ENCODE data around the gene LRRC59. TPM values are rescaled to one million over a fixed set of nuclear protein-coding genes. Genes with fewer than 3 reads are reported as not detected.
A peak's percentile ranks its signal among the peaks of the same experiment; 100 is the strongest.

The LRRC59 gene
- total and polyA plus RNA-seq, 2 experiments from 2014 or later = 105 to 121 TPM

DNA sequence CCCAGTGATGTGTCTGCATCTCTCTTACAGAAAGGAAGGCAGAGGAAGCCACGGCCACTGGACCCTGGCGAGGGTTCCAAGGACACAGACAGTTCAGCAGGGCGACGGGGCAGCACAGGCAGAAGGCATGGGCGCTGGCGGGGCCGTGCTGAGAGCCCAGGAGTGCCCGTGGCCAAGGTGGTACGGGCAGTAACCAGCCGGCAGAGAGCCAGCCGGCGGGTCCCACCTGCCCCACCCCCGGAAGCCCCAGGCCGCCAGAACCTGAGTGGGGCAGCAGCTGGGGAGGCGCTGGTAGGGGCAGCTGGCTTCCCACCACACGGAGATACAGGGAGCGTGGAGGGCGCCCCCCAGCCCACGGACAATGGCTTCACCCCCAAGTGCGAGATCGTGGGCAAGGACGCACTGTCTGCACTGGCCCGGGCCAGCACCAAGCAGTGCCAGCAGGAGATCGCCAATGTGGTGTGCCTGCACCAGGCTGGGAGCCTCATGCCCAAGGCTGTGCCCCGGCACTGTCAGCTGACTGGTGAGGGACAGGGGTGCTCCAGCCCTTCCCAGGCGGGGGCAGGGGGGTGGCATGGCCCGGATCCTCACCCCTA, 43.6 kb downstream of the LRRC59 start:
- Histone ChIP-seq H3K79me2 (peaks cover 13% of the 10 kb centered on the region), H3K27ac (no peak overlapping the region), H3K9me2 (replicated peaks; ENCODE audit: insufficient read depth) (no peaks in the 10 kb centered on the region), H3K4me1 (ENCODE audit: insufficient read depth) (no peaks in the 10 kb centered on the region), H3K9me3 (ENCODE audit: low read depth) (no peaks in the 10 kb centered on the region), H3K27me3 (no peaks in the 10 kb centered on the region), H3K4me3 (no peak overlapping the region), H3K4me2 (no peak overlapping the region), H2AFZ (no peak overlapping the region), H4K20me1 (ENCODE audit: insufficient read depth, poor library complexity, severe bottlenecking) (no peaks in the 10 kb centered on the region), H3K36me3 (replicated peaks; ENCODE audit: insufficient read depth, low read depth) (no peaks in the 10 kb centered on the region)
- DNase-seq (ENCODE audit: low spot score) = no peak
- WGBS (ENCODE audit: low lambda C conversion rate, missing lambda C conversion rate) = 97% methylated on average over 27 of the region's 27 CpGs
- TF ChIP-seq EZH2phosphoT487 (IDR thresholded peaks at IDR 0.05; ENCODE audit: low read depth, severe bottlenecking, unreplicated experiment) = no peak
- TF ChIP-seq, protein P1, sequence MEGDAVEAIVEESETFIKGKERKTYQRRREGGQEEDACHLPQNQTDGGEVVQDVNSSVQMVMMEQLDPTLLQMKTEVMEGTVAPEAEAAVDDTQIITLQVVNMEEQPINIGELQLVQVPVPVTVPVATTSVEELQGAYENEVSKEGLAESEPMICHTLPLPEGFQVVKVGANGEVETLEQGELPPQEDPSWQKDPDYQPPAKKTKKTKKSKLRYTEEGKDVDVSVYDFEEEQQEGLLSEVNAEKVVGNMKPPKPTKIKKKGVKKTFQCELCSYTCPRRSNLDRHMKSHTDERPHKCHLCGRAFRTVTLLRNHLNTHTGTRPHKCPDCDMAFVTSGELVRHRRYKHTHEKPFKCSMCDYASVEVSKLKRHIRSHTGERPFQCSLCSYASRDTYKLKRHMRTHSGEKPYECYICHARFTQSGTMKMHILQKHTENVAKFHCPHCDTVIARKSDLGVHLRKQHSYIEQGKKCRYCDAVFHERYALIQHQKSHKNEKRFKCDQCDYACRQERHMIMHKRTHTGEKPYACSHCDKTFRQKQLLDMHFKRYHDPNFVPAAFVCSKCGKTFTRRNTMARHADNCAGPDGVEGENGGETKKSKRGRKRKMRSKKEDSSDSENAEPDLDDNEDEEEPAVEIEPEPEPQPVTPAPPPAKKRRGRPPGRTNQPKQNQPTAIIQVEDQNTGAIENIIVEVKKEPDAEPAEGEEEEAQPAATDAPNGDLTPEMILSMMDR (IDR thresholded peaks at IDR 0.05; ENCODE audit: poor library complexity) = no peak
- TF ChIP-seq EZH2 (IDR thresholded peaks at IDR 0.05; ENCODE audit: borderline replicate concordance) = no peak

DNA sequence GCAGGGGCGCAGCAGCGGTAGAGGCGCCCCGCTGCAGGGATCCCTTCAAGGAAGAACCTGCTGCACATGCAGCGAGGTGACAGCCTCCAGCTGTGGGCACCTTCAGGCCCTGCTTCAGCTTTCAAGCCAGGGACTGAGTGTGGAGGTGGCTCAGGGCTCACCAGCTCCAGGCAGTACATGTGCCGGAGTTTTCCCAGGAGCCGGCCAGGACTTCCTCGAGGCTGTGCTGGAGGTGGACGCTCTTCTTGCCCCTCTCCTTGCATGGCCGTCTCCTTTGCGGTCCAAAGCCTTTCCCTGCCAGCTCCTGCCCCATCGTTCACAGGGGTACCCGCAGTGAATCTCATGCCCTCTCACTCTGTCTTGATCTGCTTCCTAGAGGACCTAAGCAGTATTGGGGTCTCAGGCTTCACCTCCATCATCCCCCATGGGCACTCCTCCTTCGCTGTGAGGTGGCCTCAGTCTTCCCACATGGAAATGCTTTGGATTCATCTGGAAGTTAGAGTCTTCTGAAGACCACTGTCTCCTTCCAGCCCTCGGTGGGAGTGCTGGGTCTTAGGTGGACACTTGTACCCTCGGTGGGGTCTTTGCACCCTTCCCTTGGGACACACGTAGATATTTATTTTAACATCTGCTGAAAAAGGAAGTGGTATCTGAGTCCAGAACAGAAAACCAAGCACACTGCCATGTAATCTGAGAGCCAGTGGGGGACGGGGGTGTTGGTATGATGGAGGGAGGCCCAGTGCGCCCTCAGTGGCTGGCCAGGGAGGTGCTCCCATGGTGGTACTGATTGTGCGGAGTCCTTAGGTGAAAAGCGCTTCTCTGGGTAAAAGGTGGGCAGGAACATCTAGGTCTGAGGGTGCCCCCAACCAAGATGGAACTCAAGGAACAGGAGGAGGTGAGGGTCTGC, 44.4 kb downstream of the LRRC59 start:
- H3K27me3 ChIP-seq = no peaks in the 10 kb centered on the region
- no peaks in the 10 kb centered on the region for H3K9me3 ChIP-seq (ENCODE audit: low read depth)
- WGBS (ENCODE audit: low lambda C conversion rate, missing lambda C conversion rate) = 92% methylated on average over 21 of the region's 21 CpGs
- H4K20me1 ChIP-seq (ENCODE audit: insufficient read depth, poor library complexity, severe bottlenecking) = no peaks in the 10 kb centered on the region
- TF ChIP-seq, protein P1 (IDR thresholded peaks at IDR 0.05; ENCODE audit: poor library complexity) = no peak
- no peak for TF ChIP-seq EZH2phosphoT487 (IDR thresholded peaks at IDR 0.05; ENCODE audit: low read depth, severe bottlenecking, unreplicated experiment)
- TF ChIP-seq EZH2 (IDR thresholded peaks at IDR 0.05; ENCODE audit: borderline replicate concordance) = no peak
- peaks cover 21% of the 10 kb centered on the region for H3K79me2 ChIP-seq
- H3K27ac ChIP-seq = no peak overlapping the region
- H3K9me2 ChIP-seq (replicated peaks; ENCODE audit: insufficient read depth) = no peaks in the 10 kb centered on the region
- no peak overlapping the region for H3K4me3 ChIP-seq
- peaks cover 4% of the 10 kb centered on the region for H3K4me1 ChIP-seq (ENCODE audit: insufficient read depth)
- H3K36me3 ChIP-seq (replicated peaks; ENCODE audit: insufficient read depth, low read depth) = no peaks in the 10 kb centered on the region
- DNase-seq (ENCODE audit: low spot score) = peak; percentile 2
- no peak overlapping the region for H3K4me2 ChIP-seq
- no peak overlapping the region for H2AFZ ChIP-seq

DNA sequence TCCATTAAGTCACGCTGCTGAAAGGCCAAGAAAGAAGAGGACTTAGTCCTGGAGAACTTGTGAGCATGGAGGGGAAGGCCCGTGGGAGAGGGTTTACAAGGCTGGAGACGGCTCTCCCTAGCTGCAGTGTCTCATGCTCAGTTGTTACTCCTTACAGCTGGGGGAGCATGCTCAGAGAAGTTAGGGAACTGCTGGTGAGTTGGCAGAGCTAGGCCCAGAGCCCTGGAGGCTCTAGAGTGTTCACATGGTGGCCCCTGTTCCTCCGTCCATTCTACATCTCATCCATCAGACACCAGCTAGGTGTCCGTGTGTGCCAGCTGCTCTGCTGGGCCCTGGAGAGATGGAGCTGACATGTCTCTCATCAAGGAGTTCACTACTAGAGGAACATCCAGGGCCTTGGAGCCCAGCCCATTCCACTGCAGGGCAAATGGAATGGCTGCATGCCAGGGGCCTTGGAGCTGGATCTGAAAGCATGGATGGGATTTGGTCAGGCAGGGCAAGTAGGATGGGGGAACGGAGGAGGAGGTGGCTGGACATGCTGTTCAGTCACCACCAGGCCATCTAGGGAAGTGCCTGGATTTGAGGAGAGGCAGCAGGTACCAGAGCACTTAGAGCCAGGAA, 45.1 kb downstream of the LRRC59 start:
- H2AFZ ChIP-seq = no peak overlapping the region
- peak; percentile 3 for DNase-seq (ENCODE audit: low spot score)
- H3K4me1 ChIP-seq (ENCODE audit: insufficient read depth) = peaks cover 10% of the 10 kb centered on the region
- no peaks in the 10 kb centered on the region for H3K36me3 ChIP-seq (replicated peaks; ENCODE audit: insufficient read depth, low read depth)
- 94% methylated on average over 6 of the region's 6 CpGs for WGBS (ENCODE audit: low lambda C conversion rate, missing lambda C conversion rate)
- H3K79me2 ChIP-seq = peaks cover 28% of the 10 kb centered on the region
- no peak for TF ChIP-seq EZH2 (IDR thresholded peaks at IDR 0.05; ENCODE audit: borderline replicate concordance)
- TF ChIP-seq, protein P1 (IDR thresholded peaks at IDR 0.05; ENCODE audit: poor library complexity) = no peak
- no peak for TF ChIP-seq EZH2phosphoT487 (IDR thresholded peaks at IDR 0.05; ENCODE audit: low read depth, severe bottlenecking, unreplicated experiment)
- no peaks in the 10 kb centered on the region for H3K9me3 ChIP-seq (ENCODE audit: low read depth)
- no peak overlapping the region for H3K4me3 ChIP-seq
- no peak overlapping the region for H3K27ac ChIP-seq
- H3K4me2 ChIP-seq = no peak overlapping the region
- no peaks in the 10 kb centered on the region for H4K20me1 ChIP-seq (ENCODE audit: insufficient read depth, poor library complexity, severe bottlenecking)
- no peaks in the 10 kb centered on the region for H3K27me3 ChIP-seq
- H3K9me2 ChIP-seq (replicated peaks; ENCODE audit: insufficient read depth) = no peaks in the 10 kb centered on the region
